A549 (cell line): ENCODE measurements around the gene DIP2C.

ENCODE experiments used
- JUNB ChIP-seq: fragments of >200 bp; sonication (Bioruptor Twin); formaldehyde crosslinking; IDR thresholded peaks from 2 replicates; pipeline ENCODE4 v1.6.1; 2016
- MYC ChIP-seq: IDR thresholded peaks from 2 replicates; pipeline ENCODE4 v1.6.1; 2012; ENCODE audit warnings: mild to moderate bottlenecking, inconsistent platforms, low read length, improper control_type of control experiment, borderline replicate concordance
- SREBF2 ChIP-seq: fragments of 450-650 bp; IDR thresholded peaks from 2 replicates; pipeline ENCODE4 v1.6.1; 2014; ENCODE audit warnings: mild to moderate bottlenecking, moderate library complexity

- TF ChIP-seq SREBF2 (no peak), MYC (no peak), JUNB (no peak)
Measured at GRCh38 chr10:646118-646524, 43.3 kb downstream of the DIP2C start.
